C1 segment of cervical spinal cord (tissue), 14 donors: ENCODE results near the gene STYK1.

Experiments used
- DNase-seq, 14 donors: peaks; one replicate each; lab custom pipeline; 2025; lab: John Stamatoyannopoulos, UW

STYK1 gene

GRCh38 chr12:10673659-10674384 is at the start of gene STYK1:
TSS of gene STYK1 (minus strand) at chr12:10674052. CDS start at chr12:10634618, 39,434 bp downstream.
- peak in 2 of 14 donors; percentile 3 to 9 for DNase-seq

- peak in 11 of 14 donors; percentile 16 to 70 (median 44) for DNase-seq
Measured at GRCh38 chr12:10722905-10723746, 49.3 kb upstream of the STYK1 start, which contains the start of gene YBX3. TSS of gene YBX3 (minus strand) at chr12:10723323. CDS start at chr12:10723111, 212 bp downstream.

- peak in 6 of 14 donors; percentile 21 to 60 (median 42) for DNase-seq
Measured at GRCh38 chr12:10722502-10722904, 48.7 kb upstream of the STYK1 start.

- DNase-seq = peak; percentile 6 to 92 (median 66)
Measured at GRCh38 chr12:10721651-10722501, 48.0 kb upstream of the STYK1 start.

- DNase-seq = no peak
Measured at GRCh38 chr12:10720974-10721650, 47.3 kb upstream of the STYK1 start.

GRCh38 chr12:10719482-10719881 is 45.6 kb upstream of the STYK1 start:
- DNase-seq = no peak

- DNase-seq = no peak
Measured at GRCh38 chr12:10718279-10718821, 44.5 kb upstream of the STYK1 start.

- DNase-seq = no peak
Measured at GRCh38 chr12:10717410-10717809, 43.6 kb upstream of the STYK1 start.

GRCh38 chr12:10716704-10717315 is 43.0 kb upstream of the STYK1 start:
- DNase-seq = peak in 9 of 14 donors; percentile 1 to 84 (median 15)

- no peak for DNase-seq
Measured at GRCh38 chr12:10716277-10716676, 42.4 kb upstream of the STYK1 start.

GRCh38 chr12:10715491-10715890 is 41.6 kb upstream of the STYK1 start:
- DNase-seq = no peak

GRCh38 chr12:10709808-10710207 is 36.0 kb upstream of the STYK1 start:
- DNase-seq = no peak

- no peak for DNase-seq
Measured at GRCh38 chr12:10708862-10709261, 35.0 kb upstream of the STYK1 start.

- DNase-seq = no peak
Measured at GRCh38 chr12:10705655-10706054, 31.8 kb upstream of the STYK1 start.

- no peak for DNase-seq
Measured at GRCh38 chr12:10701843-10702242, 28.0 kb upstream of the STYK1 start.

- no peak for DNase-seq
Measured at GRCh38 chr12:10701131-10701681, 27.4 kb upstream of the STYK1 start.

- DNase-seq = no peak
Measured at GRCh38 chr12:10700581-10700980, 26.7 kb upstream of the STYK1 start.

GRCh38 chr12:10697862-10698261 is 24.0 kb upstream of the STYK1 start:
- no peak for DNase-seq

GRCh38 chr12:10697156-10697555 is 23.3 kb upstream of the STYK1 start:
- no peak for DNase-seq

- no peak for DNase-seq
Measured at GRCh38 chr12:10690906-10691305, 17.1 kb upstream of the STYK1 start.
